GM19324 (cell line): ENCODE results near the gene ADGRG3.
"Not testable (repeated sequence)": the region's sequence is repeated elsewhere in the genome, so short reads cannot be mapped to it uniquely, and the experiment has no call there.

Experiments
- ATAC-seq: cut with Tn5 transposase; IDR thresholded peaks from one replicate; pipeline ENCODE4 v1.9.1; 2021; ENCODE audit warnings: mild to moderate bottlenecking, moderate library complexity; ENCODE audit not compliant: unreplicated experiment, low FRiP score

Gene ADGRG3

DNA sequence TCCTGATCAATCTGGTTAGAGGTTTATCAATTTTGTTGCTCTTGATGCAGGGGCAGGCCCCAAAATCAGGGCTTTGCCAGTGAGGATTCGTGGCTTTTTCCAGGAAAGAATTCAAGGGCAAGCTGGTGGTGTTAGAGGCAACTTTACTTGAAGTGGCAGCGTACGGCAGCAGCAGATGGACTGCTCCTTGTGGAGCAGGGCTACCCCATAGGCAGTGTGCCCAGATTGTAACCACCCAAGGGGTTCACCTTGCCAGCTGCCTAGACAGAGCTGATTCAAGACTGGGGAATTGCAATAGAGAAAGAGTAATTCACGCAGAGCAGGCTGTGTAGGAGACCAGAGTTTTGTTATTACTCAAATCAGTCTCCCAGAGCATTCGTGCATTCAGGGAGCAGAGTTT lies 43.2 kb downstream of the ADGRG3 start:
- no peak for ATAC-seq

DNA sequence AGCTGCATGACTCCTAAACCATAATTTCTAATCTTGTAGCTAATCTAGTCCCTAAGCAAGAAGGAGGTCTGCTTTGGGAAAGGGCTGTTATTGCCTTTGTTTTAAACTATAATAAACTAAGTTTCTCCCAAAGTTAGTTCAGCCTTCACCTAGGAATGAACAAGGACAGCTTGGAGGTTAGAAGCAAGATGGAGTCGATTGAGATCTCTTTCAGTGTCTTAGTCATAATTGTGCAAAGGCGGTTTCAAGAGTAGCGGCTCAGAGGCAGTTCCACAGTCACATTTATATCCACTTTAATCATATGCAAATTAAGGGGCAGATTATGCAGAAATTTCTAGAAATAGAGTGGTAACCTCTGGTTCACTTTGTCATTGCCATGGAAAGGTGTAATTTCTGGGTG lies 43.9 kb downstream of the ADGRG3 start:
- no peak for ATAC-seq

DNA sequence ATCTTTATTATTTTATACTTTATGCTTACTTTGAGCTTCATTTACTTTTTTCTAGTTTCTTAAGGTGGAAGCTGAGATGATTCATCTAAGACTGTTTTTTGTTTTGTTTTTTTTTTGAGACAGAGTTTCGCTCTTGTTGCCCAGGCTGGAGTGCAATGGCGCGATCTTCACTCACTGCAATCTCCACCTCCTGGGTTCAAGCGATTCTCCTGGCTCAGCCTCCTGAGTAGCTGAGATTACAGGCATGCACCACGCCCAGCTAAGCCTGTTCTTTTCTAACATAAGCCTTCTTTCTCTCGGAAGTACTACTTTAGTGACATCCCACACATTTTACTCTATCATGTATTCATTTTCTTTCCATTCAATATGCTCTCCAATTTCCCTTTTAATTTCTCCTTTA lies 44.5 kb downstream of the ADGRG3 start:
- not testable (repeated sequence) for ATAC-seq

DNA sequence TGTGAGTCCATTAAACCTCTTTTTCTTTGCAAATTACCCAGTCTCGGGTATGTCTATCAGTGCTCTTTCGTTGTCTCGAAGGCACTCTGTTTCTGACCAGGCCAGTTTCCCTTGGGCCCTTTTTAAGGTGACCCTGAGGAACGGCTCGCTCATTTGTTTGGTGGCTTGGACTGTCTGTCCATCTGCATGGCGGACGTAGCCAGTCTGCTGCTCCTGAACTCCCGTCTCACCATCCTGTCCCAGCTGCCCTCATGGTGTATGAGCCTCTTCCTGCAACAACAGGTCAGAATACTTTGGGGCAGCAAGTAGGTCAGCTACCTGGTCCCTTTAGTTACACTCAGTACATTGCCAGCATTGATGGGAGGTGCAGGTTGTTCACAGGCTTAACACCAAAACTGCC lies 45.5 kb downstream of the ADGRG3 start:
- ATAC-seq = no peak

DNA sequence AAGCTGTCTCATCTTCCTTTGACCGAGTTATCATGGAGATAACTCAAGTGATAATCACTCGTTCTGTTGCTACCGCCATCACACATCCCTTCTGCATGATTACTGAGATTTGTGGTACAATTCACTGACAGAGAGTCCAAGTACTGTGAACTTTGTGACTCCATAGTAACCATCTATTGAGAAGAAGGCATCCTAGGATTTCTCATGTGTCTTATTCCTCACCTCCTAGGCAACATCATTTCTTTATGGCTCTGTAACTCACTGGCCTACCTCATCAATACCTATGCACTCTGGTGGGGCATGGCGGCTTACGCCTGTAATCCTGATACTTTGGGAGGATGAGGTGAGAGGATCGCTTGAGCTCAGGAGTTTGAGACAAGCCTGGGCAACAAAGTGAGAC lies 45.9 kb downstream of the ADGRG3 start:
- no peak for ATAC-seq

DNA sequence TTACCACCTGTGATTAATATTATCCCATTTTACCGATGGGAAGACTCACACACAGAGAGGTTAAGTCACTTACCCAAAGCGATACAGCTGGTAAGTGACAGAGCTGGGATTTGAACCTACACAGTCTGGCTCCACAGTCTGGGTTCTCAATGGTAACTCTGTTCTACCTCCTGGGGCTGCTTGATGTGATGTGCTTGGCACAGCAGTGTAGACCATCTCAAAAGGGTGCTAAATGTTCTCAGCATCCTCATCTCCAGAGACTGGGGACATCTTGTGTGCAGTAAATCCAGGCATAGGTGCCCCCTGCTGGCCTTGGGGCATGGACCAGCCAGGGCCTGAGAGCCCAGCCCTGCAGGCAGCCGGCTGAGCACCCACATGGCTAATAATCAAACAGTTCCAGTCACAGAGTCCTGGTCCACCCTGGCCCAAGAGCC lies 52.1 kb downstream of the ADGRG3 start:
- no peak for ATAC-seq

DNA sequence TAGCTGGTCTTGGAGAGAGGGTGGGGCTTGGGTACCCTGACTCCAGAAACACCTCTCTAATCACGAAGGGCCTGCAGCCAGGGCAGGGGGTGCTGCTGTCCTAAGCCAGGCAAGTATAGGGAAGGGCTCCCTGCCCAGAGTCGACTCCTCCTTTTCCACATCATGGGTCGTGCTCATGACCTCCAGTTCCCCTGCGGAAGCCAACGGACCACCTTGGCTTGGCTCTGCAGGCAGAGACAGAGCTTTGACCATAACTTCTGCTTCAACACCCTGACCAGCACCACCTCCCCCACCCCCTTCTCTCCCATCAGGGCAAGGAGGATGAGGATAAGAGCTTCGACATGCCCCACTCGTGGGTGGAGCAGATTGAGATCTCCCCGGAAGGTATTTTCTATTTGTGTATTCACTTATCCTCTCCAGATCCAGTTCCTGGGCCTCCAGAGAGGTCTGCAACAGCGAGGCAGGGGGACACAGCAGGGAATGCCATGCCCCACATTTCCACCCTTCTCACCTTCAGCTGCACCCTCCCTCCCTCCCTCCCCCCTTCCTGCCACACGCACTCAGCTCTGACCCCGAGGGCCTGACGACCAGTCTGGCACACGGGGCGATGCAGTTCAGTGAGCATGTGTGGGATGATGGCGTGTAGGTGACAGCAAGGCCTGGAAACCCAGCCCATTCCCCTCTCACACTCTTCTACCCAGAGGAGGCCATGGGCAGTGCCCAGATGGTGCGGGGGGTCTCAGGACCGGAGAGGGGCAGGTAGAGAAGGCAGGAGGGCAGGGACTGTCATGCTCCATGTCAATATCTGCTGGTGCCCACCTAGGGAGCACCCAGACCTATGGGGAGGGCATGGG lies 53.5 kb downstream of the ADGRG3 start:
- no peak for ATAC-seq

DNA sequence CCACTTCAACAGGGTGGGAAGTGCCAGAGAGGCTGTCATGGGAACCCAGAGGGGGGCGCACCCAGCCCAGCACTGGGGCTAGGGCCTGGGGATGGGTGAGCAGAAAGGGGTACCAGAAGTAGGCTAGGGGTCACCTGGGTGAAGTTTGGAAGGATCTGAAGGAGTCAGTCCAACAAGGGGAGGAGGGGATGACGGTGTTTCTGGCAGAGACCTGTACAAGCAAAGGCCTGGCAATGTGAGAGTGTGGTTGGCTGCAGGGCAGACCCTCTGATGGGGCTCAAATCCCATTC lies 54.0 kb downstream of the ADGRG3 start:
- ATAC-seq = no peak

DNA sequence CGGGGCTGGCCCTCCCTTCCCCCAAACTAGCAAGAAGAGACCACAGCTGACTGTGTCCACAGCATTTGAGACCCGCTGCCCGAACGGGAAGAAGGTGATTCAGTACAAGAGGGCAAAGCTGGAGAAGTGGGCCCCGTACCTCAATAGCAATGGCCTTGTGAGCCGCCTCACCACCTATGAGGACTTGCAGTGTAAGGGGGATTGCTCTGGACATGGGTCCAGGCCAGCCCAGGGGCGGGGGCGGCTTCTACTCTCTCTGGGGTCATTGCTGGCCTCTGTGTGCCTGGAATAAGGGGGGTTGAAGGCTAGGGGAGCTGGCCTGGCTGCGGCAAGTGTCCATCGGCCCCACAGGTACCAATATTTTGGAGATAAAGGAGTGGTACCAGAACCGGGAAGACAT lies 54.5 kb downstream of the ADGRG3 start:
- ATAC-seq = no peak

DNA sequence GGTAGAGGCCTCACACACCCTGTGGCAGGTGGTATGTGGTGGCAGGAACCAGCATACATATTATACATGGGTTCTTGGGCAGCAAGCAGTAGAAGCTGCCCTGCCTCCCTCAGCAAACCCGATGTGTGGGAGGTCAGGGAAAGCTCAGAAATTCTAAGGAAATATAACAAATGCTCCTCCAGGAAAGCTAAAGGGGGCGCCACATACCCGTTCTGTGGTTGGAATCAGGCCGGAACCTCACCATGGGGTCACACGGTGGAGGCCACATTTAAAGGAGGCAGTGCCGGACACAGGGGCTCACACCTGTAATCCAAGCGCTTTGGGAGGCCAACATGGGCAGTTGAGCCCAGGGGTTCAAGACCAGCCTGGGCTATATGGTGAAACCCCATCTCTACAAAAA lies 55.1 kb downstream of the ADGRG3 start:
- no peak for ATAC-seq

DNA sequence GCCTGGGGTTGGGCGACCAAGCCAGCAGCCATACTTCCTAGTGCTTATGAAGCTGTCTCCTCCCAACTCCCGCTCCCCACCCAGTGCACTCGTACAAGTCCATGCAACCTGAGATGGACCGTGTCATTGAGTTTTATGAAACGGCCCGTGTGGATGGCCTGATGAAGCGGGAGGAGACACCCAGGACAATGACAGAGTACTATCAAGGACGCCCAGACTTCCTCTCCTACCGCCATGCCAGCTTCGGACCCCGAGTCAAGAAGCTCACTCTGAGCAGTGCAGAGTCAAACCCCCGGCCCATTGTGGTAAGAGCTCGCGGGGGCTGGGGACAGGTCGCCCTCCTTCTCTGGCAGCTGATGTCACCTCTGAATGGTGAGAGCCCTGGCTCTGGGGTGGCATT lies 56.4 kb downstream of the ADGRG3 start:
- no peak for ATAC-seq

DNA sequence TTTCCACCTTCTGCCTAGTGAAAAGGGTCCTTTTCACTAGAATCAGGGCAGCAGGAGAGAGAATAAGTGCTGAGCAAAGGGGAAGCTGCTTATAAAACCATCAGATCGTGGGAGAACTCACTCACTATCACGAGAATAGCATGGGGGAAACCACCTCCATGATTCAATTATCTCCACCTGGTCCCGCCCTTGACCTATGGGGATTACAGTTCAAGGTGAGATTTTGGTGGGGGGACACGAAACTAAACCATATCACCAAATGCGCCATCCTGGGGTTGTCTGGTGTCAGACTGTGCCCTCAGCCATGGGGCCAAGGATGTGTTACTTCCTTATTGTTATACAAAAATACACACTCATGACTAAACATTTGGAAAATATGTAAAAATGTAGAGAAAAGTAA lies 57.0 kb downstream of the ADGRG3 start:
- no peak for ATAC-seq

DNA sequence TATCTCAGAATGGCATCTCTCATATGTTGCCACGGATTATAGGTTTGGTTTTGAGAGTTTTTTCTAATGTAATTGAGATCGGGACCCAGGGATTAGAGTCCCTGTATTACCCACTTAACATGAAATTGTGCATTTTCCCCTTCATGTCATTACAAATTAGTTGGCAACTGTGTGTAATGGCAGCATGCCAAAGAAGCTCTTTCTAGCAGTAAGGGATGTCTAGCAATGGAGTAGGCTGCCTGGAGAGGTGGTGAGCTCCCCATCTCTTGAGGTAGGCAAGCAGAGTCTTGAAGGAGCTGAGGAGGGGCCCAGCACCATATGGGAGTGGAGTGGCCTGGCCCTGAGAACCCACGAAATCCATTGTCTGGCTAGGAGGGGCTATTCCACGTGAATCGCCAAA lies 57.4 kb downstream of the ADGRG3 start:
- no peak for ATAC-seq

DNA sequence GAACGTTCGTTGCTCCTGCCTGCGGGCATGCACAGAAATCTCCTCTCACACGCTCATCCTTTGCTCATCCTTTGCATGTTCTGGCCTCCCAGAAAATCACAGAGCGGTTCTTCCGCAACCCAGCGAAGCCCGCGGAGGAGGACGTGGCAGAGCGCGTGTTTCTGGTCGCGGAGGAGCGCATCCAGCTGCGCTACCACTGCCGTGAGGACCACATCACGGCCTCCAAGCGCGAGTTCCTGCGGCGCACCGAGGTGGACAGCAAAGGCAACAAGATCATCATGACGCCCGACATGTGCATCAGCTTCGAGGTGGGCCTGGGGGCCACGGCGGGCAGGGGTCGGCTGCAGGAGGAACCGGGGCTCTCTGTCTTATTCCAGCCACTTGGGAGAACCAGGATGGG lies 57.9 kb downstream of the ADGRG3 start:
- ATAC-seq = no peak

DNA sequence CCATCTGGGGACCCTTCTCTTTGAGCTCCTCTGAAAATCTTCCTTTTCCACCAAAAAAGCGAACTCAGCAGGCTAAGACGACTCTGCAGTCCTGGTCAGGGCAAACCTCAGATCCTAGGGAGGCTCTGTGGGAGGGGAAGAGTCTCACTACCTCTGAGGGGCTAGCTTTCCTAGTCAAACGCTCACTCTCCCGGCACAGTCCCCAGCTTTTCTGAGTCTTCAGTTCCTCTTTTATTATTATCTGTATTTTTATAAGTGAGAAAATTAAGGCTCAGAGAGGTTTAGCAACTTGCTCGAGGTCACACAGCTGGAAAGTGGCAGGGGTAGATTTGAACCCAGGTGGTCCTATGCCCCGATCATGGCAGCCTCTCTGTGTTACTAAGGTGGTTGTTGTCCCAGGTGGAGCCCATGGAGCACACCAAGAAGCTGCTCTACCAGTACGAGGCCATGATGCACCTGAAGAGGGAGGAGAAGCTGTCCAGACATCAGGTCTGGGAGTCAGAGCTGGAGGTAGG lies 58.4 kb downstream of the ADGRG3 start:
- no peak for ATAC-seq

DNA sequence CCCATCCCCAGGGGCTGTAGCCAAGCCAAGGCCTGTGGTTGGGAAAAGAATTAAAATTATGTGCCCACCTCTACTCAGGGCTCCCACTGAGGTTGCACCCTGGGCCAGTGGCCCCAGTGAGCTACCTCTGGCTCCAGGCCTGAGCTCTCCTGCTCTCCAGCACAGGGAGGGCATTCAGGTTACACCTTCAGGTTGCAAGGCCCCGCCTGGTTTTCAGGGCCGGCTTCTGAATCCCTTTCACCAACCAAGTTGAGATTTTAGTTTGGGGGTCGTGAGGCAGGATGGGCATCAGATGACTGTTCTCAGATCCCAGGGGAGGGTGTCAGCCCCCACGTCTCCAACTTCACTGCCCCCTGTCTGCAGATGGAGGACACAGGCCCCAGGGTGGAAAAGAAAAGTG lies 59.5 kb downstream of the ADGRG3 start:
- ATAC-seq = no peak

DNA sequence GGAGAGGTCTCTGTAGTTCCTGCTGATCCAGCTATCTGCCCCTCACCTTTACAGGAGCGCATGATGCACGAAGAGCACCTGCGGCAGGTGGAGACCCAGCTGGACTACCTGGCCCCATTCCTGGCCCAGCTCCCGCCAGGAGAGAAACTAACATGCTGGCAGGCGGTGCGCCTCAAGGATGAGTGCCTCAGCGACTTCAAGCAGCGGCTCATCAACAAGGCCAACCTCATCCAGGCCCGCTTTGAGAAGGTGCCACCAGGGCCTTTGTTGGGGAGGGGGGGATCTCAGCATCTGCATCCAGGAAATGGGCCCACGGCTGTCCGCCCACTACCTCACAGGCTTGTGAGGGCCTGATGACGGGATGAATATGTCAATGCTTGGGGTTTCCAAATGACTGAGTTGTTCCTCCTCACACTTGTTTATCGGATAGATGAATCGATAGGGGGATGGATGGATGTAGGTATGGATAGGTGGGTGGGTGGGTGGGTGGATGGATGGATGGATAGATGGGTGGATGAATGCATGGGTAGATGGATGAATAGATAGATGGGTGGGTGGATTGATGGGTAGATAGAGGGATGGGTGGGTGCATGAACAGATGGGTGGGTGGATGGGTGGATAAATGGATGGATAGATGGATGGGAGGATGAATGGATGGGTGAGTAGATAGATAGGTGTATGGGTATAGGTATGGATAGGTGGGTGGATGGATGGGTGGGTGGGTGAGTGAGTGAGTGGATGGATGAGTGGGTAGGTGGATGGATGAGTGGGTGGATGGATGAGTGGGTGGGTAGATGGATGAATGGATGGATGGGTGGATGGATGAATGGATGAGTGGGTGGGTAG lies 60.5 kb downstream of the ADGRG3 start:
- no peak for ATAC-seq

DNA sequence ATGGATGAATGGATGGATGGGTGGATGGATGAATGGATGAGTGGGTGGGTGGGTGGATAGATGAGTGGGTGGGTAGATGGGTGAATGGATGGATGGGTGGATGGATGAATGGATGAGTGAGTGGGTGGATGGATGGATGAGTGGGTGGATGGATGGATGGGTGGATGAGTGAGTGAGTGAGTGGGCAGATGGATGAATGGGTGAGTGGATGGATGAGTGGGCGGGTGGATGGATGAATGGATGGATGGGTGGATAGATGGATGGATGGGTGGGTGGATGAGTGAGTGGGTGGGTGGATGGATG lies 61.0 kb downstream of the ADGRG3 start:
- ATAC-seq = no peak

DNA sequence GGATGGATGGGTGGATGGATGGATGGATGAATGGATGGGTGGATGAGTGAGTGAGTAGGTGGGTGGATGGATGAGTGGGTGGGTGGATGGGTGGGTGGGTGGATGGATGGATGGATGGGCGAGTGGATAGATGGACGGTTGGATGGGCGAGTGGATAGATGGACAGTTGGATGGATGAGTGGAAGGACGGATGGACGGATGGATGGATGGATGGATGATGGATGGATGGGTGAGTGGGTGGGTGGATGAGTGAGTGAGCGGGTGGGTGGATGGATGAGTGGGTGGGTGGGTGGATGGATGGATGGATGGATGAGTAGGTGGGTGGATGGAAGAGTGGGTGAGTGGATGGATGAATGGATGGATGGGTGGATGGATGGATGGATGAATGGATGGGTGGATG lies 61.7 kb downstream of the ADGRG3 start:
- ATAC-seq = not testable (repeated sequence)

DNA sequence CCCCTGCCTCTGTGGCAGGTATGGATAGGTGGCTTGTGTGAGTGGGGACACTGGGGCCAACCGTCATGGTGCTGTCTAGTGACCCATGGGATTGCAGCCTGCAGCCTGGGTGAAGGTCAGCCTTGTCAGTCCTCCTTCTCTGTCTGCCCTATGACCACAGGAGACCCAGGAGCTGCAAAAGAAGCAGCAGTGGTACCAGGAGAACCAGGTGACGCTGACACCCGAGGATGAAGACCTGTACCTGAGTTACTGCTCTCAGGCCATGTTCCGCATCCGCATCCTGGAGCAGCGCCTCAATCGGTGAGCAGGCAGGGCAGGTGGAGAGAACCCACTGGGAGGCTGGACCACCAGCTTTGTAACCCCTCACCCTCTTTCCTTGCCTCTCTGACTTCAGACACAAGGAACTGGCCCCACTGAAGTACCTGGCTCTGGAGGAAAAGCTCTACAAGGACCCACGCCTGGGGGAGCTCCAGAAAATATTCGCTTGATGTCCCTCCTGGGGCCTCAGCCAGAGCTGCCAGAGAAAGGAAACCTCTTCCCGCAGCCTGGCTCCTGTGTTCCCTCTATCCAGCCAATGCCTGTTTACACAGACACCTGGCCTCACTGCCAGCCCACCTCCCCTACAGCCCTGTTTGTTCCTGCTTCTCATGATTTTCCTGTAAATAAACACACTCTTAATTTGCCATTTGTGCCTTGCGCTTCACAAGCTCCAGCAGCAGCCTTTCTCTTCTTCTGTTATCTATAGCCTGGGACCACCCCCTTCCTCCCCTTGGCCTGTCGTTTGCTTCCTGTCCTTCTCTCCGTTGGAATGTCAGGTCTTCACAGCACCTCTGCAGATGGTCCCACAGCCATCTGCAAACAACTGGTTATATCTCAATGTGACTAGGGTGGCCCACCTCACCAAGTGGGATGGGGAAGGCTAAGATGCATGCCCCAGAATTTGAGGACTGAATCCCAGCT lies 62.9 kb downstream of the ADGRG3 start:
- no peak for ATAC-seq

DNA sequence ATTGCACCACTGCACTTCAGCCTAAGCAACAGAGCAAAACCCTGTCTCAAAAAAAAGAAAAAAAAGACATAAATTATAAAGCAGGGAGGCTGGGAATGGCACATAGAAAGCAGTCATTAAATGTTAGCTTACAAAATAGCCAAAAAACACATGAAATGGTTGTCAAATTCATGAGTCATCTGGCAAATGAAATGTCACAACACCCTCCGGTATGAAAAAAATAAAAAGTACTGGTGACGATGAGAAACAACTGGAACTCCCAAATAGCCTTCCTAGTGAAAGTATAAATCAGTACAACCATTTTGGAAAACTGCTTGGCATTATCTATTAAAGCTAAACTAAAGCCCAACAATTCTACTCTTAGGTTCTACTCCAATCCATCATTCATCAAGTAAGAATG lies 63.9 kb downstream of the ADGRG3 start:
- ATAC-seq = no peak
